HL-60/S4 (cell line): ENCODE data around the gene DBN1.

Experiments used
- in situ Hi-C: fragments of 300-500 bp; cut with MboI; formaldehyde crosslinking; loops from 2 replicates; pipeline ENCODE4 v1.14.3; 2022; ENCODE audit warnings: low sequenced_read_pairs

DBN1 gene

GRCh38 chr5:177457852-177458681, 15.4 kb downstream of the DBN1 start:
- in situ Hi-C loops, result no loop called here

GRCh38 chr5:177456976-177457851, 16.2 kb downstream of the DBN1 start:
- in situ Hi-C loops, result no loop called here

GRCh38 chr5:177456591-177456964, 16.9 kb downstream of the DBN1 start:
- in situ Hi-C loops, result no loop called here

- in situ Hi-C loops, result no loop called here
Measured at GRCh38 chr5:177455661-177456590, 17.5 kb downstream of the DBN1 start.

- in situ Hi-C loops, result no loop called here
Measured at GRCh38 chr5:177455036-177455660, 18.3 kb downstream of the DBN1 start.

GRCh38 chr5:177454397-177455035, 18.9 kb downstream of the DBN1 start:
- in situ Hi-C loops, result loop anchor here (5.0 kb wide), 1 partner anchor 62 kb away; no protein-coding TSS in a partner anchor

- in situ Hi-C loops, result loop anchor here (5.0 kb wide), 1 partner anchor 62 kb away; no protein-coding TSS in a partner anchor
Measured at GRCh38 chr5:177453852-177454396, 19.5 kb downstream of the DBN1 start.

- in situ Hi-C loops, result loop anchor here (5.0 kb wide), 1 partner anchor 61 kb away; no protein-coding TSS in a partner anchor
Measured at GRCh38 chr5:177452688-177453638, 20.5 kb downstream of the DBN1 start.

GRCh38 chr5:177450667-177451424, 22.6 kb downstream of the DBN1 start:
- in situ Hi-C loops, result loop anchor here (5.0 kb wide), 1 partner anchor 59 kb away; no protein-coding TSS in a partner anchor

- in situ Hi-C loops, result loop anchor here (5.0 kb wide), 1 partner anchor 57 kb away; no protein-coding TSS in a partner anchor
Measured at GRCh38 chr5:177449140-177450061, 24.0 kb downstream of the DBN1 start.

GRCh38 chr5:177448244-177448950, 25.0 kb downstream of the DBN1 start:
- in situ Hi-C loops, result no loop called here

- in situ Hi-C loops, result no loop called here
Measured at GRCh38 chr5:177447611-177448243, 25.7 kb downstream of the DBN1 start.

- in situ Hi-C loops, result no loop called here
Measured at GRCh38 chr5:177447066-177447610, 26.3 kb downstream of the DBN1 start.

- in situ Hi-C loops, result no loop called here
Measured at GRCh38 chr5:177446200-177447065, 27.0 kb downstream of the DBN1 start, which contains the start of gene PRR7. Gene PRR7 (plus strand): TSS chr5:177446814. CDS start chr5:177455068, 8,254 bp downstream.
